ENCODE measurements around the gene RRP15. TPM values are rescaled to one million over a fixed set of nuclear protein-coding genes. Genes with fewer than 3 reads are reported as not detected.
A peak's percentile ranks its signal among the peaks of the same experiment; 100 is the strongest.

Gene RRP15
- total RNA-seq, 1 experiment from 2014 or later, result 25.5 TPM

DNA sequence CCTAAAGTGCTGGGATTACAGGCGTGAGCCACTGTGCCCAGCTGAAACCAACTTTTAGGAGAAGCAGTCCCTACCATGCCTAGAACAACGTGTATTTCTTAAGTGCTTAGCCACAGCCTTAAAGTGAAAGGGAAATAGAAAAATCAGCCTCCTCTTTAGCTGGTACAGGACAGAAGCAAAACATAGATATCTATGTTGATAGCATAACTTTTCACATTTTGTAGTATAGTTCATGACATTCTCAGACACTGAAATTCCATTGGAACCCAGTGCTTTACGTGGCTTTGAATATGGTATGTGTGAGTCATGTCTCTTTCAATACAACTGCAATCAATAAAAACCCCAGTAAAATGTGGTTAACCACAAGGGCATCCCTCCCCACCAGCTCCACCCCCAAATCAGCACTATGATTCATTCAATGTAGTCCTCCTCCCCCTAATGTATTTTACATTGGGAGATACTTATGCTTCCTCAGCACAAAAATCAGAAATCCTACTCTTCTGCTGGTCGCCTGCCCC, 92.1 kb downstream of the RRP15 start (continued):
- TF ChIP-seq TCF7L2 (IDR thresholded peaks at IDR 0.05; ENCODE audit: borderline replicate concordance, extremely low read depth, insufficient read depth, insufficient read length) (peak; percentile 69), SIN3A (IDR thresholded peaks at IDR 0.05; ENCODE audit: low read depth) (peak; percentile 88)

DNA sequence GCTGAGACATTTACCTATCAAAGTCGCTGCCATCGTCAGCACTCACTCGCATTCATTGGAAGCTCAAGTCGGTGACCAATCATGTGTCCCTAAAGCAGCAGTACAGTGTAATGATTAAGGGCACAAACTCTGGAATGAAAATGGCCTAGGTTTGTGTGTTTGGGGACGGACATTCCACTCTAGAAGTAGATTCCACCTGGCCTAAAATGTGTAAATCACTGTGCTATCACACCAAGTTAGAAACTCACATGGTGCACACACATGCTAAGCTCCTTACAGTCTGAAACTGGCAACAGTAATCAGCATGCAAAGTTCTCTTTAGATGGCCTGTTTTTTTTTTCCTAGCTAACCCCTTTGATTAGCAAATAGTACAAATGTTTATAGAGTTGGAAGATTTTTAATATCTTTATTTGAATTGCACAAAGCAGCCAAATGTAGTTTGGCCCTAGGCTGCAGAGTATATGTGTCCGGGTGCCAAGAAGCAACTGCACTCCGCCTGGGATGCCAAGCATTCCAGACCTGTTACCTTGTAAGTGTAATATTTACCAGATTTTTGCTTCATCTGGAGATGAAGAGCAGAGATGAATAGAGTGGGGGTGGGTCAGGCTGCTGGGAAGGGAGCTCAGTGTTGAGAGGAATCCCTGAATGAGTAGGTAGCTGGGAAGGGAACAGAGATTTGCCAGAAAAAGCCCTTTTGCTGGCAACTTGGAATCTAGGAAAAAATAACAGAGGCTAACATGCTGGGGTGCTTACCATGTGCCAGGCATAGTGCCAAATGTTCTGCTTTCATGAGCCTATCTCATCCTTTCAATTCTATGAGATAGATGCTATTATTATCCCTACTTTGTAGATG, 95.3 kb downstream of the RRP15 start:
- peaks cover 29 to 47% of the 10 kb centered on the region in 2 experiments for H3K4me1 ChIP-seq (ENCODE audit: control insufficient read depth in 1 of 2, insufficient read depth in 2 of 2, low read length in 2 of 2)
- BruUV-seq (replicated peaks), result no TSS peak
- ATAC-seq (peak; percentile 55), DNase-seq (ENCODE audit: low read depth, low spot score) (no peak)
- peaks cover 10% of the 10 kb centered on the region; the same call in 1 of the 2 replicates for H3K27me3 ChIP-seq (ENCODE audit: insufficient read depth, low read length)
- no peak overlapping the region for H2AFZ ChIP-seq (ENCODE audit: low read depth, low read length, poor library complexity, severe bottlenecking)
- RAD21 ChIA-PET (ENCODE audit: low non-redundant PET in 1 of 2, low total read pairs in 2 of 2, uncharacterized antibody in 2 of 2, unreplicated experiment in 2 of 2), result no interaction called here
- H3K9me3 ChIP-seq (ENCODE audit: control insufficient read depth in 1 of 2, insufficient read depth in 1 of 2, low read depth in 1 of 2, low read length in 2 of 2), result no peaks in the 10 kb centered on the region
- no peaks in the 10 kb centered on the region for H3K79me2 ChIP-seq (ENCODE audit: insufficient read depth, low read length)
- peak overlapping the region; percentile 58 for H3K4me2 ChIP-seq (ENCODE audit: low read length)
- peak overlapping the region; percentile 34; the same call in 1 of the 2 replicates for H3K27ac ChIP-seq (ENCODE audit: low read depth, low read length)
- H3K9me2 ChIP-seq (ENCODE audit: insufficient read depth), result no peaks in the 10 kb centered on the region
- H3K9ac ChIP-seq (ENCODE audit: low read length), result no peak overlapping the region
- H4K20me1 ChIP-seq (ENCODE audit: insufficient read depth), result peaks cover 2% of the 10 kb centered on the region; the same call in 1 of the 2 replicates
- no peaks in the 10 kb centered on the region for H3K36me3 ChIP-seq (ENCODE audit: control insufficient read depth in 1 of 2, insufficient read depth in 2 of 2, low read length in 2 of 2)
- intact Hi-C loops (cut with micrococcal nuclease), result no loop called here
- no peak overlapping the region for H3K4me3 ChIP-seq (replicated peaks in 1 of 2; ENCODE audit: low read depth in 1 of 2, low read length in 2 of 2)
- TF ChIP-seq ELF1 (IDR thresholded peaks at IDR 0.05; ENCODE audit: borderline replicate concordance, low read depth), result no peak
- TF ChIP-seq, protein P1, sequence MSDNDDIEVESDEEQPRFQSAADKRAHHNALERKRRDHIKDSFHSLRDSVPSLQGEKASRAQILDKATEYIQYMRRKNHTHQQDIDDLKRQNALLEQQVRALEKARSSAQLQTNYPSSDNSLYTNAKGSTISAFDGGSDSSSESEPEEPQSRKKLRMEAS (IDR thresholded peaks at IDR 0.05), result no peak
- no peak for TF ChIP-seq ZNF274 (IDR thresholded peaks at IDR 0.05; ENCODE audit: low read depth, low read length)
- TF ChIP-seq SIN3A (IDR thresholded peaks at IDR 0.05; ENCODE audit: low read depth), result no peak
- no peak for TF ChIP-seq POLR2A (IDR thresholded peaks at IDR 0.05; ENCODE audit: borderline replicate concordance, extremely low read depth, insufficient read depth, insufficient read length)
- TF ChIP-seq CEBPB (IDR thresholded peaks at IDR 0.05; ENCODE audit: low read depth), result no peak
- TF ChIP-seq, protein P2, sequence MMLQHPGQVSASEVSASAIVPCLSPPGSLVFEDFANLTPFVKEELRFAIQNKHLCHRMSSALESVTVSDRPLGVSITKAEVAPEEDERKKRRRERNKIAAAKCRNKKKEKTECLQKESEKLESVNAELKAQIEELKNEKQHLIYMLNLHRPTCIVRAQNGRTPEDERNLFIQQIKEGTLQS (IDR thresholded peaks at IDR 0.05), result no peak
- TF ChIP-seq EGR1 (IDR thresholded peaks at IDR 0.05; ENCODE audit: low read depth), result no peak
- TF ChIP-seq SRF (IDR thresholded peaks at IDR 0.05; ENCODE audit: low read depth), result no peak
- no peak for TF ChIP-seq RAD21 (IDR thresholded peaks at IDR 0.05; ENCODE audit: low read depth)
- TF ChIP-seq EZH2 (IDR thresholded peaks at IDR 0.05), result no peak
- TF ChIP-seq, protein P3, sequence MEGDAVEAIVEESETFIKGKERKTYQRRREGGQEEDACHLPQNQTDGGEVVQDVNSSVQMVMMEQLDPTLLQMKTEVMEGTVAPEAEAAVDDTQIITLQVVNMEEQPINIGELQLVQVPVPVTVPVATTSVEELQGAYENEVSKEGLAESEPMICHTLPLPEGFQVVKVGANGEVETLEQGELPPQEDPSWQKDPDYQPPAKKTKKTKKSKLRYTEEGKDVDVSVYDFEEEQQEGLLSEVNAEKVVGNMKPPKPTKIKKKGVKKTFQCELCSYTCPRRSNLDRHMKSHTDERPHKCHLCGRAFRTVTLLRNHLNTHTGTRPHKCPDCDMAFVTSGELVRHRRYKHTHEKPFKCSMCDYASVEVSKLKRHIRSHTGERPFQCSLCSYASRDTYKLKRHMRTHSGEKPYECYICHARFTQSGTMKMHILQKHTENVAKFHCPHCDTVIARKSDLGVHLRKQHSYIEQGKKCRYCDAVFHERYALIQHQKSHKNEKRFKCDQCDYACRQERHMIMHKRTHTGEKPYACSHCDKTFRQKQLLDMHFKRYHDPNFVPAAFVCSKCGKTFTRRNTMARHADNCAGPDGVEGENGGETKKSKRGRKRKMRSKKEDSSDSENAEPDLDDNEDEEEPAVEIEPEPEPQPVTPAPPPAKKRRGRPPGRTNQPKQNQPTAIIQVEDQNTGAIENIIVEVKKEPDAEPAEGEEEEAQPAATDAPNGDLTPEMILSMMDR (IDR thresholded peaks at IDR 0.05 in 2 of 3, conservative IDR thresholded peaks at IDR 0.05 in 1 of 3; ENCODE audit: borderline replicate concordance in 1 of 3, insufficient read depth in 1 of 3, low read depth in 2 of 3, low read length in 2 of 3), result no peak
- no peak for TF ChIP-seq POLR2AphosphoS5 (IDR thresholded peaks at IDR 0.05; ENCODE audit: low read depth, low read length)
- TF ChIP-seq JUND (IDR thresholded peaks at IDR 0.05), result no peak
- POLR2A ChIA-PET, result no interaction called here
- CTCF ChIA-PET, result no interaction called here
